Measurements from ENCODE around the gene ERGIC2.
"Not testable (repeated sequence)": the region's sequence is repeated elsewhere in the genome, so short reads cannot be mapped to it uniquely, and the experiment has no call there.

ERGIC2 gene, protein sequence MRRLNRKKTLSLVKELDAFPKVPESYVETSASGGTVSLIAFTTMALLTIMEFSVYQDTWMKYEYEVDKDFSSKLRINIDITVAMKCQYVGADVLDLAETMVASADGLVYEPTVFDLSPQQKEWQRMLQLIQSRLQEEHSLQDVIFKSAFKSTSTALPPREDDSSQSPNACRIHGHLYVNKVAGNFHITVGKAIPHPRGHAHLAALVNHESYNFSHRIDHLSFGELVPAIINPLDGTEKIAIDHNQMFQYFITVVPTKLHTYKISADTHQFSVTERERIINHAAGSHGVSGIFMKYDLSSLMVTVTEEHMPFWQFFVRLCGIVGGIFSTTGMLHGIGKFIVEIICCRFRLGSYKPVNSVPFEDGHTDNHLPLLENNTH

DNA sequence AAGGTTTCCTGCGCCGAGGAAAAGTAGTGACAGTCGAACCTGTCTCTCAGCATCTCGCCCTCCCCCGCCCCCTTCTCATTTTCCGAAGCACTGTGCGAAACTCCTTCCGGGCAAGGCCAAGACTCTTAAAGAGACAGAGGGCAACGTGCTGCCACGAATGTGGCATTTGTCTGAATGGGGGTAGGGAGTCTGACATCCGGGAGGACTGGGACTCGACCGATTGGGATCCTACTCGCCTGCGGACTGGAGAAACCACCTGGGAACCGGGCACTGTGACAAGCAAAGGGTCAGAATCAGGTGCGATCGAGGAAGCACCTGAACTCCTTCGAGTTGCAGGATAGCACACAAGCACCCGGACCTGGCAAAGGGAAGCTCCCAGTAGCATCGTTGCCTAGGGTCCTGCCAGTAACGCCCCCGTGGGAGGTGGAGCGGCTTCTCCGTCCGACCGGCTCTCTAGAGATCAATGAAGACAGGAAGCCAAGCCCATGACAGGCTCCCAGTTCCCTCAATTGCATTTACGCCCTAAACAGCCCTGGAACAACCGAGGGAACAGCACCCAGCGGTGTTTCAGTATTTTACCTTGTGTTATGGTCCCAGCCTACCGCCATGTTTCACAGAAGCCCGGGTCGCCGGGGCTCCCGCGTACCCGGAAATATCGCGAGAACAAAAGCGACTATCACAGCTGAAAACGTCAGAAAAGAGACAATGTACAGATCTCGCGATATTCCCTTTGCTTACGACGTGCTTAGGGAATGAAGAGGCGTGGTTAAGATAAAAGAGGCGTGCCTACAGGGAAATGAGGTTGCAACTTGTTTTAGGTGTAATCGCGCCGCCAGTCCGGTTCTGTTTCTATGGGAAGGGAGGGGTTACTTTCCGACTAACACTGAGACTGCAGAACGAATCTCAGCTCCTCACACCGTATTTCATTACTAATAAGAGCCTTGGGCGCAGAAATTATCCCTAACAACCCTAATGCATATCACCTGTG is at the start of gene ERGIC2:
Gene ERGIC2 (minus strand): TSS at position 637 of the 988 bp plus-strand sequence. CDS start 9,539 bp downstream, outside the sequence.
- DNase-seq: peak; percentile 92

DNA sequence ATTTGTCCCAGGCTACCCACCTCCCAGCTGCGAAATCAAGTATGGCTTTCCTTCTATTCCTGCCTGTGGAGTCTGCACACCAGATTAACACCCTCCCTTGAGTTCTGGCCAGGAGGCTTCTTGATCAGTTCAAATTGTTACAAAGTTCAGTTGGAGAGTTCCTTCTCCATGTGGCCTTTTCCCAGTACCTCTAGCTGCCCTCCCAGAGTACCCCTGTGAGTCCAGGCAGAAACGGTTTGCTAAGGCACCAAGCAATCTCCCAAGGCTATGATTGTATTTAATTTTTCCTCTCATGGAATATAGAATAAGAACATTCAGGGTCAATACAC is 49.7 kb upstream of the ERGIC2 start:
- no peak for DNase-seq

DNA sequence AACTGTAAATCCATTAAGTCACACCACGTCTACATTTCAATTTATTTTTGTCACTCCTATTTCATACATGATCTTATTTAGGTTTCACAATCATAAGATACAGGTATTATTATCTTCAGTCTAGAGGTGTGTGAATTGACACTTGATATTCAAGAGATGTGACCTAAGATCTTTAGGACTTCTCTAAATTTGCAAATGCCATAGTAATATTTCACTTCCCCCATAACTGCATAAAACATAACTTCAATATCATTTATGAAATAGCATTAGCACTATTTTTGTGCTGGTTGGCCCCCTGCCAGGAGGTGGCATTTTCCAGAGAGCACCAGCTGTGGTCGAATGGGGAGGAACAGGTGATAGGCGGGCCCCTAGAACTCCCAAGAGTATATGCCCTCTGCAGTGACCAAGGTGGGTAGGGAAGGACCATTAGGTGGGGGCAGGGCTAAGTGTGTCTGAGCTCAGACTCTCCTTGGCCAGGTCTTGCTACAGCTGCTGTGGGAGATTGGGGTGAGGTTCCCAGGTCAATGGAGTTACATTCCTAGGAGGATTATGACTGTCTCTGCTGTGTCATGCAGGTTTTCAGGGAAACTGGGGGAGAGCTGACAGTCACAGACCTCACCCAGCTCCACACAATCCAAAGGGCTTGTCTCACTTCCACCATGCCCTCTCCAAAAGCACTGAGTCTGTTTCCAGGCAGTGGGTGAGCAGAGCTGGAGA is 49.2 kb upstream of the ERGIC2 start:
- DNase-seq: no peak

DNA sequence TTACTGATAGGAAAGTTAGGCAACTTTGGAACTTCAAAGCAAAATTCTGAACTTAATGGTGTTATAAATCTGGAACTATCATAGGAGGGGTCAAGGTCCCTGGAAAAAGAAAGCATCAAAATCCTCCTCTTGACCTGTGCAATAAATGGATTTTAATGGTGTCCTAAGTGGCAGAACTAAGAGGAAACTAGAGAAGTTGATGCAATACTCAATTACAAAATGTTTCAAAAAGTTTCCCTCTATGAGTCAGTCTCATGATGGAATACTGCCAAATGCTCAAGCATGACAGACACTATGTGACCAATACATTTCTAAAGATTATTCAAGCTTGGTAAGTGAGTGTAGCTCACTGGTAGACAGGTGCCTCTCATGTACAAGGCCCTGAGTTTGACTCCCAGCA is 47.7 kb upstream of the ERGIC2 start:
- DNase-seq: no peak

DNA sequence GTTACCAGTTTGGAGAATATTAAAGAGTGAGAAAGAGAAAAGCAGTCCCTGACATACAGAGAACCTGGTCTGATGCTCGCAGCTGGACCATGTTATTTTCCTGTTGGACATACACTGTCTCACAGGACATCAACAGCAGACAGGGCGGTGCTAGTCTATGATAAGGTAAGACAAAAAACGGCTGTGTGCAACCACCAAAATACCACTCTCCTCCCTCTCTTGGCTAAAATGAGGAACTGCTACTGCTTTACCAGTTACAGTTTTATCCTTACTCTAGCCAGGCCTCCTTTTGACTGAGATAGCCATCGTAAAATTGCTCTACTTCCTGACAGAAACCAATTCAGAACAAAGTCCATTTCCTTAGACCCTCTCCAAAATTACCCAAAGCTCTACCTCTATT is 47.0 kb upstream of the ERGIC2 start:
- DNase-seq: no peak

DNA sequence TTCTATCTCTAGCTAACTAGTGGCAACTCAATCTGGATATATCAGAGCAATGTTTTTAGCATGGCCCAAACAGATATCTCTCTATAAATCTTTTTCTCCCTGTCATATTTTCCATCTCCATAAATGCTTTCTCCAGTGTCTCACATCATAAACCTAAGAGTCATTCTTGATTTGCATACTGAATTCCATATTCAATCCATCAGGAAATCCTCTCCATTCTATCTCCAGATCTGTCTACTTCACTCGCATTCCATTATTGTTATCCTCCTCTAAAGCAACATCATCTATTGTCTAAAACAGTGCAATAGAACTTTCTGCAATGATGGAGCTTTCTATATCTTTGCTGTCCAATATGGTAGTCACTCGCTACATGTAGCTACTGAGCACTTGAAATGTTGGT is 45.5 kb upstream of the ERGIC2 start:
- DNase-seq: no peak

DNA sequence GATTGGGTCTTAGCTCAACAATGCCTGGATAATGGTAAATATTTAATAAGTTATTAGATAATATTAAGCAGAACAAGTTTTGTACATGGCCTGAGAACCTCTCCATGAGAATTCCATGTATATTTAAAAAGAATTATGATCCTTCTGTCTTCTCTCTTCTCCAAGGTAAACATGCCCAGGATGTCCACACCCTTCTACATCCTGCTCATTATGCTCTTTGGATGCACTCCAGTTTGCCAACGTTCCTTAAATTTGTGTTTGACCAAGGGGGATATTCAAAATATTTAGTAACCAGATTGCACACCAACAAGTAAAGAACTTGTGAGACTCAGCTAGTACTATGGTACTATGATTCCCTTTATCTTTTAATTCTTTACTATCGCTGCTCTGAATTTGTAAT is 44.8 kb upstream of the ERGIC2 start:
- no peak for DNase-seq

DNA sequence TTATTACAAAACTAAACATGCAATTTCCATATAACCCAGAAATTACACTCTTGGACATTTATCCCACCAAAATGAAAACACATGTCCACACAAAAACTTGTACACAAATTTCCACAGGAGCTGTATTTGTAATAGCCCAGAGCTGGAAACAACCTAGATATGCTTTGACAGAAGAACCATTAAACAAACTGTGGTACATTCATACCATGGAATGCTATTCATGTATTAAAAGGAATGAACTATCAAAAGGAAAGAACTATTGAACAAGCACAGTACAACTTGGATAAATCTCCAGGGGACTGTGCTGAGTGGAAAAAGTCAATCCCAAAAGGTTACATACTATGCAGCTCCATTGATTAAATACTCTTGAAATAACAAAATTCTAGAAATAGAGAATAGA is 35.8 kb upstream of the ERGIC2 start:
- DNase-seq: no peak

DNA sequence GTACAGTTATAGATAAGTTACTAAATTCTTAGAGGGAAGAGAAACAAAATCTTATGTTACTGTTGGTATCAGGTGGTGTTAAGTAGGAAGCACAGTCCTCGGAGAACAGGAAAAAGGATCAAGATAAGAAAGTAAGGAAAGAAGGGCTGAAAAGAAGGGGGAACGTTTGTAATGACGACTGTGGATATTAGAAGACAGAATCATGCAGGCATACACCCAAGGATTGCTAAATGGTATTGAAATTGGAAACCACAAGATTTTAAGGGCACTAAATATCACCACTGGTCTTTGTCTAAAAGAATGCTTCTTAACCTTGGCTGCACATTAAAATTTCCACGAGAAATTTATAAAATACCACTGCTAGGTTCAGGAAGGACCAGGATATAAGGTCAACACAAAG is 34.1 kb upstream of the ERGIC2 start:
- DNase-seq: no peak

DNA sequence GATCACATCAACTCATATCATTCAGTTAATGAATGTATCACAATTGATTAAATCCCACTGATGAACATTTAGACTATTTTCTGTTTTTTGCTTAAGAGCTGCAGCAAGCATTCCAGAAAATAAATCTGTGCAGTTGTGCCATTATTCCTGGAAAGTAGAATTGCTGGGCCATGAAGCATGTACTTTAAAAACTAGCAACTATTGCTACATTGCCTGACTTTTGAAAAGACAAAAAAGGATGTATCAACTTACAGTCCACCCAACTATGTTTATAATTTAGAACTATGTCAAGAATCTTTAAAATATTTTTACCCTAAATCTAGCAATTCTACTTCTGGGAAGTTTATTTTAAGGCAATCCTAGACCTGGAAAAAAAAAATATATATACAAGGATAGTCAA is 33.4 kb upstream of the ERGIC2 start:
- no peak for DNase-seq

DNA sequence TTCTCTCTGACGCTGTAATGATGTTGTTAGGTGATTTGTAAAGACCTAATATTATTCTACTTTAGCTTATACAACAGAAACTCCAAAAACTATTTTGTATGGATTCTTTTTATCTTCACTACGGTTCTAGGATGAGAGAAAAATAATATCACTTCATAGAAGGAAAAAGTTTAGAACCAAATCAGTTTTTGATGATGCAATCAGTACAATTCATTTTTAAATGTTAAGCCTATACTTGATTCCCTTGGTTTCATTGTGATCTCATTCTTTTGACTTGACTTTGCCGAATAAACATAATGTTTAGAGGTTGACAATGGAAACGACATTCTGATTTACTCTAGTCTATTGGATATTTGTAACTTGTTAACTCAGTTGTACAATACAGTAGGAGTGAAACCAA is 24.6 kb upstream of the ERGIC2 start:
- no peak for DNase-seq

DNA sequence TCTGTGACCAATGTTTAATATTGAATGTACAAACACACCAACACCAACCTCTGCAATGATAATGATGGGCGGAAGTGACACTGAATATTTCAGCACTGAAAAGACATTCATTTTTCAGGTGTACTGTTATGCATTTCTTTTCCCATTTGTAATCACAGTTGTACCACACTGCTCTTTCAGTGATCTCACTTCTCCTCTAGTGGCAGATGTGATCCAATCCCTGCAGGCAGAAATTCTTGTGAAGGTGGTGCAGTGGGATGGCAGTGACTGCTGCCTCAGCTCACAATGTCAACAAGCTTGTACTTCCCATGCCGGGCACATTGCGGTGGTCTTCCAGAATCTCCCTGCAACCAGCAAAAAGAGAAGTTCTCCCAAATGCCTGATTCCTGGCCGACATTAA is 23.0 kb upstream of the ERGIC2 start:
- no peak for DNase-seq

DNA sequence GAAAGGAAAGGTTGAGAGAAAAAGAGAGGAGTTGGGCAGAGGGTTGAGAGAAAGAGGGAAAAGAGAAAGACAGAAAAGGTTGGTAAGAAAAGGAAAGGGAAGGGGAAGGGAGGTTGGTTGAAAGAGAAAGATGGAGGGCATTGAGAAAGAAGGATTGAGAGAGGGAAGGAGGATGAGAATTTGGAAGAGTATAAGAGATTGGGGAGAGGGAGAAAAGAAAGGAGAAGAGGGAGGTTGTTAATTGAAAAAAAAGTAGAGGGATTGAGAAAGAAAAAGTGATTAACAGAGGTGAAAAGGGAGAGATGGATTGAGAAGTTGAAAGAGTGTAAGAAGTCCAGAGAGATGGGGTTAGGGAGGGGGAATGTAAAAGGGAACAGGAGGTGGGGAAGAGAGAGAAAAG is 21.5 kb upstream of the ERGIC2 start:
- no peak for DNase-seq

DNA sequence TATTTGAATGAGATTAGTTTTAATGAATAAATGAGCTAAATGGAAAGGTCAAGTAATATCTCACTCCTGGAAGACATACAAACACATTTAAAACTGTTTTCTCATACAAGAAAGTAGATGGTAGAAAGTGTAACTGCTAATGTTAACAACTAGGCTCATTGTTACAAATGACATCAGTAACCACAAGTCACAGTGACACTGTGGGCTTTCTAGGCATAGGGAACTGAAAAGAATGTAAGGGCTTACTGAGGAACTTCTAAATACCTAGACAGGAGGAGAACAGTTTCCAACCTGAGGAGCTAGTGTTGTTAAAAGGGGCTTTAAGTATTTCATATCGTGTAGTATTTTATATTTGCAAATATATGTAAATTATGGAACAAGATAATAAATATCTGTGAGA is 17.5 kb upstream of the ERGIC2 start:
- no peak for DNase-seq

DNA sequence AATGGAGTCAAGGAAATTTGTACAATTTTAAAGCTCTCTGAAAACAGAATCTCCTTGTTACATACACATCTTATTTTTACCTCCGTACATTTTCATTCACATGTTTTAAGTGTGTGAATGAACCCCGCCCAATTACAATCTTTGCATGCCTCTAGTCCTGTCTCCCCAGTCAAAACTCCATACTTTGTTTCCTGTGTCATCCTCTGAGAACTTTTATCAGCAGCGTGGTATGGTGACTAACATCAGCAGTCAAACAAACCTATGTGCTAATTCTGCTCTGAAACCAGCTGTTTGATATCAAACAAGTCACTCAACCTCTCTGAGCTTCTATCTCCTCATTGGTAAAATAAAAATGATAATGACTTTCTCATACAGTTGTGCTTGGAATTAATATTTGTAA is 15.8 kb upstream of the ERGIC2 start:
- DNase-seq: no peak

DNA sequence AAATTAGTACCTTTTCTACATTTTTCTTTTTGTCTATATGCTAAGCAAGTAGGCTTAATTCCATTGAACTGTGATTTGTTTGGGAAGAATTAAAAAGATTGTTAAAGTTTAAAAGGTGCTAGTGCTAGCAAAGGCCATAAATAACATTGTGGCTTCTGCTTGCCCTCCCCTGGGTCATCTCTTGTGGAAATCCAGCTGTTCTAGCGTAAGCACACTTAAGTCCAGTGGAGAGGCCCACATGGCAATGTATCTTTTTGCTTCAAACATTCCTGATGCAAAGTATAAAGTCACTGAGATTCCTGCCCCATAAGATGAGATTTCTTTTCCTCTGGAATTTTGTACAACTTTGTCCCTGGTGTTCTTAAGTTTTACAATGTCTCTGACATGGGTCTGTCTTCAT is 14.4 kb upstream of the ERGIC2 start:
- DNase-seq: no peak

DNA sequence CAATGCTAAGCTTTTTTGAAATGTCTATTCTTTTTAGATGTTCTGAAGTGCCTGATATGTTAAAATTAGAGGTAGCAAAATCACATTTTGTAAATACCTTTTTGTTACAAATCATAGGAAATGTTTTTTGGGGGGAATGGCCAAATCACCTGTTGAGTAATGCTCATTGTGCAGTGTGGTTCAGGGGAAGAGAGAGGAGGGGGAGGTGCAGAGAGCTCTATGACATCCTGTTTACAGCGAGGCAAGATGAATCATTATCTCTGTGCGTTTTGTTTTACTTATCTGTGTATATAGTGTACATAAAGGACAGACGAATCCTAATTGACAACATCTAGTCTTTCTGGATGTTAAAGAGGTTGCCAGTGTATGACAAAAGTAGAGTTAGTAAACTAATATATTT is 9.4 kb upstream of the ERGIC2 start:
- DNase-seq: not testable (repeated sequence)

DNA sequence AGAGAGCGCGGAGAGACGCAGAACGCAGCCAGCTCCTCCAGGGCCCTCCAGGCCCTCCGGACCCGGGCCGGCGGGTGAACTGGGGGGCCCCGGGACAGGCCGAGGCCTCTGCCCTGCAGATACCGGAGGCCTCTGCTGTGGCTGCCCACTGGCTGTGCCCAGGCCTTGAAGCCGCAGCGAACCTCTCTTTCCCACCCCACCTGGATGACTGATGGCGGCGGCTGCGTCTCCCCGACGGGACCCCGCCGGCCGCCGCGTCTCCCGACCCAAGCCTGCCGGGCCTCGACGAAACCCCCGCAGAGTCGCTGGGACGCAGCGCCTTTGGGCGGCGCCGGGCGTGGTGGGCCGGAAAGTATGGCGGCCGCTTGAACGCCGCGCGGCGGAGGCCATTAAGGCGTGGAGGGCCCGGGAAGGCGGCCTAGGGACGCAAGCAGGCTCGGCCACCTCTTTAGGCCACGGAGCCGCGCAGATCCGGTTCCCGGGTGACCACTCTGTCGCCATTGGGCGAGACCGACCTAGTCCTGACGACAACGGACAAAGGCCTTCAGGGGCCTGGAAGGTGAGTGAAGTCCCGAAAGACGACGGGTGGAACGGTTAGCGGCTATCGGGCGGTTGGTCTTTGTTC is 8.4 kb upstream of the ERGIC2 start:
- no peak for DNase-seq

DNA sequence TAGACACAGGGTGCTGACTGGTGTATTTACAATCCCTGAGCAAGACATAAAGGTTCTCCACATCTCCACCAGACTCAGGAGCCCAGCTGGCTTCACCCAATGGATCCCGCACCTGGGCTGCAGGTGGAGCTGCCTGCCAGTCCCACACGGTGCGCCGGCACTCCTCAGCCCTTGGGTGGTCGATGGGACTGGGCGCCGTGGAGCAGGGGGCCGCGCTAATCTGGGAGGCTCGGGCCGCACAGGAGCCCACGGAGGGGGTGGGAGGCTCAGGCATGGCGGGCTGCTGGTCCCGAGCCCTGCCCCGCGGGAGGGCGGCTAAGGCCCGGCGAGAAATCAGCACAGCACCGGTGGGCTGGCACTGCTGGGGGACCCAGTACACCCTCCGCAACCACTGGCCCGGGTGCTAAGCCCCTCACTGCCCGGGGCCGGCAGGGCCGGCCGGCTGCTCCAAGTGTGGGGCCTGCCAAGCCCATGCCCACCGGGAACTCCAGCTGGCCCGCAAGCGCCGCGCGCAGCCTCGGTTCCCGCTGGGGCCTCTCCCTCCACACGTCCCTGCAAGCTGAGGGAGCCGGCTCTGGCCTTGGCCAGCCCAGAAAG is 5.2 kb upstream of the ERGIC2 start:
- not testable (repeated sequence) for DNase-seq

DNA sequence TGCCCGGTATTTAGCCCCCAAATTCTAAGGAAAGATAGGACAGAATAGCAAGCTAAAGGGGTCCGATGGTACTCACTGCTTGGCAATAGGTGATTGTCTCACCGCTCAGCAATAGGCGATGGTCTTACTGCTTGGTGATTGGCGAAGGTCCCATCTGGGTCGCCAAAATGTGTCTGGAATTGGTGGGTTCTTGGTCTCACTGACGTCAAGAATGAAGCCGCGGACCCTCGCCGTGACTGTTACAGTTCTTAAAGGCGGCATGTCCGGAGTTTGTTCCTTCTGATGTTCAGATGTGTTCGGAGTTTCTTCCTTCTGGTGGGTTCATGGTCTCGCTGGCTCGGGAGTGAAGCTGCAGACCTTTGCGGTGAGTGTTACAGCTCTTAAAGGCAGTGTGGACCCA is 4.2 kb upstream of the ERGIC2 start:
- DNase-seq: not testable (repeated sequence)

DNA sequence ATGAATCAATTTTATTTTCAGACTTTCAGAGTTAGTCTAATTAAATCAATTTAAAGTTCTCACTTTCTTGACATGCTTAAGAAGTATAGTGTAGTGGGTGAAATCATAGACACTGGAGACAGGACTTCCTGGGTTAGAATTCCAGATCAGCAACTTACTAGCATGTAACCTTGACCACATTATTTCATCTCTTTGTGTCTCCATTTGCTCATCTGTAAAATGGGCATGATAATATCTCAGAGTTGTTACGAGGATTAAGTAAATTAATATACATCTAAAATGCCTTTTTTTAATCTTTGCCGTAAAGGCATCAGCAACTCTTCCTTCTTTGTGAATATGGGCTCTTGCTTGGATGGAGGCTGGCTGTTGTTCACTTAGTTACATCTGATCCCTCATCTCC is 1.3 kb upstream of the ERGIC2 start:
- DNase-seq: no peak

DNA sequence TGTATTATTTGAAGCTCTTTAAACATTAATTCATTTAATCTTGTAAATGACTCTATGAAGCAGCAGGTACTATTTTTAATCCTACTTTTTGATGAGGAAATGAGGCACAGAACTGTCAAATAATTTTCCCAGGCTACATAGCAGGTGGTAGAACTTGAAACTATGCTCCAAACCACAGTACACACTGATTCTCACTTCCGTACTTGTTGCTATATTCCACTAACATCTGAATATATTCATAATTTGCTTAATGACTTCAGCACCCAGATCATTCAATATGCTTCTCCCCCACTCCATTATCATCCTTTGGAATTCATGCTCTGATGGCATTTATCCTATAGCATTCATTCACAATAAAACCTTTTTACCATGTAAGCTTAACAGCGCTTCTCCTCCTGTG is 4.9 kb downstream of the ERGIC2 start:
- no peak for DNase-seq

DNA sequence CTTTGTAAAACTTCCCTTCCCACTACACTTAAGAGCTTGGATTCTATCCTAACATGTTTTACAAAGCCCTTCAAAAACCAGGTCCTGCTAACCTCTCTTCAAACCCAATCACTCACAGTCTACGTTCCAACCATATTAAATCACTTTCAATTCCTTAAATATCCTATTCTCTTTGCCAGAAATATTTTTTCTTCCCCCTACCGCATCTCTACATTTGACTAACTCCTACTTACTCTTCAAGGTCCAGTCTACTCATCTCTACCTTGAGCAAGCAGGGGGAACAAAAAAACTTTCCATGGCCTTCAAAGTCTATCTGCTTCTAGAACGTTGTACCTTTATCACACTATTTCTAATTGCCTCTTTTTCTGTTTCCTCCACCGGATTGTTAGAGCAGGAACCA is 6.1 kb downstream of the ERGIC2 start:
- no peak for DNase-seq
